GM18526 (cell line): Measurements from ENCODE around the gene NKPD1.

Experiments
- POLR2A ChIP-seq: IDR thresholded peaks from 3 replicates; pipeline ENCODE4 v1.6.1; 2011; ENCODE audit not compliant: insufficient read length; ENCODE audit errors: extremely low read depth

Gene NKPD1

GRCh38 chr19:45150751-45151281 is 10.0 kb downstream of the NKPD1 start:
- TF ChIP-seq POLR2A: no peak

- TF ChIP-seq POLR2A: no peak
Measured at GRCh38 chr19:45150180-45150579, 10.6 kb downstream of the NKPD1 start.

- TF ChIP-seq POLR2A: no peak
Measured at GRCh38 chr19:45149129-45149528, 11.7 kb downstream of the NKPD1 start.

GRCh38 chr19:45147835-45148676 is 12.7 kb downstream of the NKPD1 start:
- TF ChIP-seq POLR2A: no peak

GRCh38 chr19:45146741-45147205 is 14.0 kb downstream of the NKPD1 start:
- TF ChIP-seq POLR2A: no peak

- TF ChIP-seq POLR2A: no peak
Measured at GRCh38 chr19:45146251-45146650, 14.5 kb downstream of the NKPD1 start.

- no peak for TF ChIP-seq POLR2A
Measured at GRCh38 chr19:45145270-45146189, 15.3 kb downstream of the NKPD1 start.

GRCh38 chr19:45144431-45145269 is 16.1 kb downstream of the NKPD1 start:
- TF ChIP-seq POLR2A: no peak

- no peak for TF ChIP-seq POLR2A
Measured at GRCh38 chr19:45142726-45143110, 18.1 kb downstream of the NKPD1 start.

GRCh38 chr19:45142016-45142725 is 18.6 kb downstream of the NKPD1 start:
- no peak for TF ChIP-seq POLR2A

GRCh38 chr19:45141203-45141900 is 19.4 kb downstream of the NKPD1 start:
- no peak for TF ChIP-seq POLR2A

GRCh38 chr19:45140533-45140932 is 20.2 kb downstream of the NKPD1 start:
- no peak for TF ChIP-seq POLR2A

GRCh38 chr19:45140144-45140503 is 20.7 kb downstream of the NKPD1 start:
- TF ChIP-seq POLR2A: no peak
